ENCODE measurements around the gene BCAR1.
"Not testable (repeated sequence)": the region's sequence is repeated elsewhere in the genome, so short reads cannot be mapped to it uniquely, and the experiment has no call there.

Gene BCAR1

GRCh38 chr16:75282466-75283281 is 31.2 kb upstream of the BCAR1 start:
- H3K4me1 Mint-ChIP-seq = no peaks in the 10 kb centered on the region
- H3K36me3 Mint-ChIP-seq (ENCODE audit: insufficient read depth) = no peaks in the 10 kb centered on the region
- peaks cover 65% of the 10 kb centered on the region for H3K27me3 Mint-ChIP-seq
- H3K9me3 Mint-ChIP-seq = no peaks in the 10 kb centered on the region
- no peak overlapping the region for H3K27ac Mint-ChIP-seq (ENCODE audit: low read depth)
- H3K4me3 Mint-ChIP-seq = no peak overlapping the region
- DNase-seq (ENCODE audit: low spot score in 2 of 2) (no peak), ATAC-seq (replicated peaks; ENCODE audit: extremely low read depth, poor library complexity, severe bottlenecking) (no peak)

- DNase-seq (ENCODE audit: low spot score in 2 of 2) (no peak), ATAC-seq (replicated peaks; ENCODE audit: extremely low read depth, poor library complexity, severe bottlenecking) (no peak)
- Mint-ChIP-seq H3K9me3 (no peaks in the 10 kb centered on the region), H3K27ac (ENCODE audit: low read depth) (no peak overlapping the region), H3K27me3 (peaks cover 57% of the 10 kb centered on the region), H3K4me3 (no peak overlapping the region), H3K36me3 (ENCODE audit: insufficient read depth) (no peaks in the 10 kb centered on the region), H3K4me1 (no peaks in the 10 kb centered on the region)
These were observed 30.4 kb upstream of the BCAR1 start for GRCh38 chr16:75281826-75282225.

- H3K27me3 Mint-ChIP-seq = peaks cover 48% of the 10 kb centered on the region
These were observed 29.6 kb upstream of the BCAR1 start for GRCh38 chr16:75281009-75281408.

GRCh38 chr16:75280331-75280804 is 28.9 kb upstream of the BCAR1 start:
- ATAC-seq (replicated peaks; ENCODE audit: extremely low read depth, poor library complexity, severe bottlenecking) = no peak
- Mint-ChIP-seq H3K27me3 (peaks cover 42% of the 10 kb centered on the region), H3K27ac (ENCODE audit: low read depth) (no peak overlapping the region)

More at GRCh38 chr16:75281009-75281408, 29.6 kb upstream of the BCAR1 start:
- not testable (repeated sequence) for H3K4me1 Mint-ChIP-seq; H3K36me3 Mint-ChIP-seq (ENCODE audit: insufficient read depth); H3K27ac Mint-ChIP-seq (ENCODE audit: low read depth); H3K4me3 Mint-ChIP-seq; H3K9me3 Mint-ChIP-seq; ATAC-seq (replicated peaks; ENCODE audit: extremely low read depth, poor library complexity, severe bottlenecking); DNase-seq (ENCODE audit: low spot score in 2 of 2)

GRCh38 chr16:75279305-75279704 is 27.9 kb upstream of the BCAR1 start:
- DNase-seq (ENCODE audit: low spot score in 2 of 2) = no peak
- no peak for ATAC-seq (replicated peaks; ENCODE audit: extremely low read depth, poor library complexity, severe bottlenecking)
- peaks cover 6% of the 10 kb centered on the region for H3K4me1 Mint-ChIP-seq
- no peak overlapping the region for H3K27ac Mint-ChIP-seq (ENCODE audit: low read depth)
- no peaks in the 10 kb centered on the region for H3K36me3 Mint-ChIP-seq (ENCODE audit: insufficient read depth)
- H3K4me3 Mint-ChIP-seq = no peak overlapping the region
- H3K9me3 Mint-ChIP-seq = no peaks in the 10 kb centered on the region
- peaks cover 51% of the 10 kb centered on the region for H3K27me3 Mint-ChIP-seq

More at GRCh38 chr16:75280331-75280804, 28.9 kb upstream of the BCAR1 start:
- H3K4me3 Mint-ChIP-seq = no peak overlapping the region
- H3K9me3 Mint-ChIP-seq = no peaks in the 10 kb centered on the region
- H3K4me1 Mint-ChIP-seq = no peaks in the 10 kb centered on the region
- no peaks in the 10 kb centered on the region for H3K36me3 Mint-ChIP-seq (ENCODE audit: insufficient read depth)
- no peak for DNase-seq (ENCODE audit: low spot score in 2 of 2)

- Mint-ChIP-seq H3K27ac (ENCODE audit: low read depth) (peak overlapping the region; percentile 64), H3K4me1 (peaks cover 6% of the 10 kb centered on the region), H3K36me3 (ENCODE audit: insufficient read depth) (no peaks in the 10 kb centered on the region), H3K4me3 (no peak overlapping the region), H3K27me3 (peaks cover 26% of the 10 kb centered on the region), H3K9me3 (no peaks in the 10 kb centered on the region)
- DNase-seq (ENCODE audit: low spot score in 2 of 2) = no peak
- no peak for ATAC-seq (replicated peaks; ENCODE audit: extremely low read depth, poor library complexity, severe bottlenecking)
These were observed 21.9 kb upstream of the BCAR1 start for GRCh38 chr16:75273054-75273925.

GRCh38 chr16:75272629-75273028 is 21.2 kb upstream of the BCAR1 start:
- H3K4me1 Mint-ChIP-seq; H3K9me3 Mint-ChIP-seq; ATAC-seq (replicated peaks; ENCODE audit: extremely low read depth, poor library complexity, severe bottlenecking); DNase-seq (ENCODE audit: low spot score in 2 of 2); H3K36me3 Mint-ChIP-seq (ENCODE audit: insufficient read depth); H3K4me3 Mint-ChIP-seq: not testable (repeated sequence)
- peak overlapping the region; percentile 64 for H3K27ac Mint-ChIP-seq (ENCODE audit: low read depth)
- peaks cover 26% of the 10 kb centered on the region for H3K27me3 Mint-ChIP-seq

- Mint-ChIP-seq H3K9me3 (no peaks in the 10 kb centered on the region), H3K27ac (ENCODE audit: low read depth) (no peak overlapping the region), H3K4me1 (peaks cover 6% of the 10 kb centered on the region), H3K27me3 (peaks cover 32% of the 10 kb centered on the region), H3K4me3 (no peak overlapping the region), H3K36me3 (ENCODE audit: insufficient read depth) (no peaks in the 10 kb centered on the region)
- DNase-seq (ENCODE audit: low spot score in 2 of 2) (no peak), ATAC-seq (replicated peaks; ENCODE audit: extremely low read depth, poor library complexity, severe bottlenecking) (no peak)
These were observed 20.7 kb upstream of the BCAR1 start for GRCh38 chr16:75272097-75272551.

GRCh38 chr16:75271441-75272096 is 20.1 kb upstream of the BCAR1 start:
- Mint-ChIP-seq H3K9me3 (no peaks in the 10 kb centered on the region), H3K27me3 (peaks cover 37% of the 10 kb centered on the region)

GRCh38 chr16:75269358-75269757 is 17.9 kb upstream of the BCAR1 start:
- H3K4me3 Mint-ChIP-seq; ATAC-seq (replicated peaks; ENCODE audit: extremely low read depth, poor library complexity, severe bottlenecking); H3K36me3 Mint-ChIP-seq (ENCODE audit: insufficient read depth); H3K27ac Mint-ChIP-seq (ENCODE audit: low read depth); H3K4me1 Mint-ChIP-seq; H3K9me3 Mint-ChIP-seq; DNase-seq (ENCODE audit: low spot score in 2 of 2): not testable (repeated sequence)
- peaks cover 40% of the 10 kb centered on the region for H3K27me3 Mint-ChIP-seq

More at GRCh38 chr16:75271441-75272096, 20.1 kb upstream of the BCAR1 start:
- ATAC-seq (replicated peaks; ENCODE audit: extremely low read depth, poor library complexity, severe bottlenecking) (no peak), DNase-seq (ENCODE audit: low spot score in 2 of 2) (no peak)
- Mint-ChIP-seq H3K36me3 (ENCODE audit: insufficient read depth) (no peaks in the 10 kb centered on the region), H3K4me3 (no peak overlapping the region), H3K27ac (ENCODE audit: low read depth) (no peak overlapping the region), H3K4me1 (peaks cover 7% of the 10 kb centered on the region)

- no peak overlapping the region for H3K27ac Mint-ChIP-seq (ENCODE audit: low read depth)
- peaks cover 44% of the 10 kb centered on the region for H3K27me3 Mint-ChIP-seq
- no peak for ATAC-seq (replicated peaks; ENCODE audit: extremely low read depth, poor library complexity, severe bottlenecking)
- no peaks in the 10 kb centered on the region for H3K9me3 Mint-ChIP-seq
- peaks cover 6% of the 10 kb centered on the region for H3K4me1 Mint-ChIP-seq
- DNase-seq (ENCODE audit: low spot score in 2 of 2) = no peak
- H3K36me3 Mint-ChIP-seq (ENCODE audit: insufficient read depth) = no peaks in the 10 kb centered on the region
- H3K4me3 Mint-ChIP-seq = no peak overlapping the region
These were observed 16.3 kb upstream of the BCAR1 start for GRCh38 chr16:75267631-75268264.
